Measurements from ENCODE around the gene SEPTIN3.

SEPTIN3 gene, protein sequence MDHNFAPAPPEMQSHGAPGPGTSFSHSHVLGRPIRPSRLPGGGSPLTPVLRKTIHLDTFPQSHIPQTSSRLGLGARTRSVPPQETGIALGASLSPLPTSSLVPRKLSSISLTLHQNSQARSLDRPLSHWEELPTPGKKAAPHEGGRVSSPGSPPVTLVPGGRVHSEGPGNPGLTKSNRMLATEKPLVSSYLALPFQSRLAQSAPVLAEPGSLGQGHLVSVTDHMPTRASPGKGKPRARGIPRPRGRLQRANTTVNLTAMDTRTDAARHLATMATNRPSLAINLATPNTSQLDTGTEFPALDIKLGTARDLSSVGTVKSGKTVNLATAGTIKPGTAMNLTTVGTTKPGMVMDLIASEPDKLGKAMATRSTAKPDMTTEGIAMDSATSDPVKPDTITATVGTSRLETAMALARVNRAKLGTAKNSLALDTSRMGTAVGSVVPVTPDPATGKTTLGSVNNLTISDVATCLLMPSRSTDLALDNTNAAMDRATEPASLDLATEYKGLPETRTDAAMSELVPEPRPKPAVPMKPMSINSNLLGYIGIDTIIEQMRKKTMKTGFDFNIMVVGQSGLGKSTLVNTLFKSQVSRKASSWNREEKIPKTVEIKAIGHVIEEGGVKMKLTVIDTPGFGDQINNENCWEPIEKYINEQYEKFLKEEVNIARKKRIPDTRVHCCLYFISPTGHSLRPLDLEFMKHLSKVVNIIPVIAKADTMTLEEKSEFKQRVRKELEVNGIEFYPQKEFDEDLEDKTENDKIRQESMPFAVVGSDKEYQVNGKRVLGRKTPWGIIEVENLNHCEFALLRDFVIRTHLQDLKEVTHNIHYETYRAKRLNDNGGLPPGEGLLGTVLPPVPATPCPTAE

DNA sequence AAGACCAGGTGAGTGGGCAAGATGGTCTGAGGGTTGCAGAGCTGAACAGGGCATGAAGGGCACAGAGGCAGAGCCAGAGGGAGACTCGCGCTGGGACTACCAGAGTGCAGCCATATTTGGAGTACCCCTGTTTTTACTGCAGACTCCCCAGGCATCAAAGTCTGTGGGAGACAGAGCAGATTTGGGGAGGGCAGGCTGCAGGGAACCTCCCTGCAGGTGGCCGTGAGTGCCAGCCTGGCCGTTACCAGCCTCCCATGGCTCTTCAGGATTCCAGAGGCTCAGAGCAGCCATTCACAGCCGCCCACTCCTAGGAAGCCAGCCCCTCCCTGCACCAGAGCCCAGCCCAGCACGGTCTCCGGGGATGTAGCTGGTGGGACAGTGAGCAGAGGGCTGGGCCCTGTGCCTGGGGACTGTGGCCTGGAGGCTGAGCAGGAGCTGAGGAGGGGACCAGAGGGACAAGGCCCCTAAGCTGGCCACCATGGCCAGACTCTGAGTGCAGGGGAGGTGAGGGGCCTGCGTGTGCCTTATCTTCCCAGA is at the start of gene SEPTIN3:
Gene SEPTIN3 (plus strand): TSS at position 334 of the 537 bp plus-strand sequence. CDS start 2,050 bp downstream, outside the sequence.
- DNase-seq, result no peak

DNA sequence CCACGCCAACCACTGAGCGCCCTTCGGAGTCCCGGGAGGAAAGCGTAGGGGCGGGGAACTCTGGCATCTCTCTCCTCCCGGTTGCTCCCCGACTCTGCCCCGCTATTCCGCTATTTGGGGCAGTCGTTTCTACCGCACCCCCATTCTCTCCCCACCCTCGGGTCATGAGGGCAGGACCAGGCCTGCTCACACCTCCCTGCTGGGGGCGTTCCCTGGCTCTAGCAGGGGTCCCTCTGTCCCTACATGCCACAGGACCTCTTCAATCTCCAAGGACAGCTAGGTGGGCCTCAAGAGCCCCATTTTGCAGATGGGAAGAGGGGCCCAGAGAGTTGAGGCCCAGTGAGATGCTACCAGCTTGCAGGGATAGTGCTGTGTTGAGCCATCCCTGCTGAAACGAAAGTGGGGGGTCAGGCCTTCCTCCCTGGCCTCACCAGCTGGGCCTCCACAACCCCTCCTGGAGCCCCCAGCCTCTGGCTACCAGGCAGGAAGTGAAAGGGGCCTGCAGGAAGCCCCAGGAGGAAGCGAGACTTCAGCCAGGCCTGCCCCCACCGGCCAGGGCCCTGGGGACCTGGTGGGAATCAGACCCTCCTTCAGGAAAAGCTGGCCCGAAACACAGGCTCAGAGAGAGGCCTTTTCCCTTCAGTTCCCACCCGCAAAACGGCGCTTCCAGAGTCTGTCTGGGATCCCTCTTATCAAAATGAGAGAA is 48.8 kb upstream of the SEPTIN3 start:
- peak in 1 of 2 donors; percentile 65 for DNase-seq

DNA sequence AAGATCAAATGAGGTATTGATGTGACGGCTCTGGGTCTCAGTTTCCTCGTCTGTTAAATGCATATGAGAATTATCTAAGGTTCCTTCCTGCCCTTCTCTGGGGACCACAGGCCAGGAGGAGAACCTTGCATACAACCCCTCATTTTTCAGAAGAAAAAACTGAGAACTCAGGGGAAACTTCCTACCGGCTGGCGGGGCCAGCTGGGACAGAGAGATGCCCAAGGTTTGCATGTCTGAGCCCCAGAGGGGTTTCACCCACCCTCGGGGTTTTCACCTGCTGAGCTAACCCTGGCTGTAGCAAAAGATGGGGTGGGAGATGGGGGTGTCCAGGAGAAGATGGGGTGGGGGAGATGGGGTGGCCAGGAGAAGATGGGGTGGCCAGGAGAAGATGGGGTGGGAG is 46.9 kb upstream of the SEPTIN3 start:
- DNase-seq, result no peak

DNA sequence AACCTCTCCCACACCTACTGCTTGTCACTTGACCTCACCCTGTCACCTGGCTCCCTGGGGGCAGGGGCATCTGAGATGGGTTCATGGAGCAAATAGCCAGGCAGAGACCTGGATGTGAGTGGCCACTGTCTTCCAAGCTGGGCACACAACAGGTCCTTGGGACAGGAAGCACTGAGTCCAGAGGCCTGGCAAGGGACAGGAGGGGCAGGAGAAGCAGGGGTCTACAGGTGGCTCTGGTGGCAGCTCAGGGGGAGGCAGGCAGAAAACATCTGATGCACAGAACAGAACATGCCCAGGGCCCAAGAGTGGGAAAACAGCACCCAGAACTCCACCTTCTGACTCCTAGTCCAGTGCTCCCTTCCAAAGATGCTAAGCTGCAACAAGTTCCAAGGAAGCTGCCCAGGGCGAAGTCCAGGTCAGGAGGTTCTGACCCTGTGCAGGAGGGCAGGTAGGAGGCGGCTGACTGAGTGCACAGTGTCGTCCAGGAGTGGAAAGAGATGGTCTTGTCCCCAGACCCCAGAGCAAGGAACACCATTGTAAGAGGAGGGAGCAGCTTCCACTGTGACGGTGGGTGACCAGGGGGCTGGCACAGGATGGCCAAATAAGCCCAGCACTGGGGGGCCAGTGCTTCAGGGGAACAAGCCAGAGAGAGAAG is 46.2 kb upstream of the SEPTIN3 start:
- DNase-seq, result no peak

DNA sequence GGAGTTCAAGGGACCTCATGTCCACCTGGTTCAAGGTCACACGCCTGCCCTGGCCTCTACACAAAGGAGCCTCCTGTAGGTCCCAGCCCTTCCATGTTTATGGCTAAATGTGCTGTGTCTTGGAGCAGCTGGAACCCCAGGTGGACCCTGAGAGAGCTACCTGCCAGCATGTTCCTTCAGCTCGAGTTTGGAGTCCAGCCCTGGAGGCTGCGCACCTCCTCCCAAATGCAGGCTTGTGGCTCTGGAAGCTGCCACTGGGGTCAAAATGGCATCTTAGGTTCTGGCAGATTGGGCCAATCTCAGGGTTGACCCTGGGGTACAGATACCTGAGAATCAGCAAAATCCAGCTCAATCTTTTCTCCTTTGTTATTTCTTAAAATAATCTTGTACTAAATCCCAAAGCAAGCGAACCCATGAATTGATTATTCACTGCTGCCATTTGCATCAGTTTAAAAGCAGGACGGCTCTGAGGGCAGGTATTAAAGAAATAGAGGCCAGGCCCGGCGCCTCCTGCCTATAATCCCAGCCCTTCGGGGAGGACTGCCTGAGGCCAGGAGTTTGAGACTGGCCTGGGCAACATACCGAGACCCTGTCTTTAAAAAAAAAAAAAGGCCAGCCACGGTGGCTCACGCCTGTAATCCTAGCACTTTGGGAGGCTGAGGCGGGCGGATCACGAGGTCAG is 45.5 kb upstream of the SEPTIN3 start:
- no peak for DNase-seq

DNA sequence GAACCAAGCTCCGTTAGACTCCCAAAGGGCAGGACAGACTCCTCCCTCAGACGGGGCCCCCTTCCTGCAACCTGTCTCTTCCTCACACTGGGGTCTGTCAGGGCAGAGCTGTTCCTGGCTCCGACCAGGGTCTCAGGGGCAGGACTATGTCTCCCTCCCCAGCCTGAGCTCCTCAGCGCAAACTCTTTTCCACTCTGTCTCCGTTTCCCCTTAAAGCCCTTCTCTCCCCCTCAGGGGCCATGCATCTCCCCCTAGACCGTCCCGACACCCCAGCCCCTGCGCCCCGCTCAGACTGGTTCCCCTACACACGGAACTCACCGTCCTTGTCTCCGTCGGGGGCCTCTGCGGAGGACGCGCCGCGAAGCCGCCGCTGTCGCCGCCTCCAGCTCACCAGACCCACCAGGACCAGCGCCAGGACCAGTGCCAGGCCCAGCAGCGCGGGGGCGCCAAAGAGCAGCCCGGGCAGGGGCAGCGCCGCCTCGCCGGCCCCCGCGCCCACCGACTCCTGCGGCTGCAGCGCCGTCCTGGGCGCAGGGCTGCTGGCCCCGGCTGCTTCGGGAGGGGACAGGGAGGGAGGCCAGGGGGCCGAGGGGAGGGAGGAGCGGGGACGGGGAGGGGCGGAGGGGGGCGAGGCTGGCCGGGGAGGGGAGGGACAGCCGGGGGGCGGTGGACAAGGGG is 43.3 kb upstream of the SEPTIN3 start:
- DNase-seq, result peak; percentile 81

DNA sequence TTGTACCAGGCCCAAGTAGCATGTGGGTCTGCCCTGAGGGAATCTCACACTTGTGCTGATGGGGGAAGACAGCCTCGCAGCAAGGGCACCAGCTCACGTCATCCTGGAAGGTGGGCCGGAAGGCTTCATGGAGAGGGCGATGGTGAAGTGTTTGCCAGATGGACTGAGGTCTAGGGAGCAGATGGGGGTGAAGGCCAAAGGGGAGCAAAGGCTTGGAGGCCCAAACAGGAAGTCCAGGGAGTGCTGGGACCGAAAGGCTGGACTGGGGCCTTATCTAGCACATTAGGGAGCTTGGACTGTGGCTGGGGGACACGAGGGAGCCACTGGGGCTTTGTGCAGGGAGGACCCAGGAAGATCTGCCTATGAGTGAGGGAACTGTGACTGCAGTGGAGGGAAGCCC is 41.4 kb upstream of the SEPTIN3 start:
- no peak for DNase-seq

DNA sequence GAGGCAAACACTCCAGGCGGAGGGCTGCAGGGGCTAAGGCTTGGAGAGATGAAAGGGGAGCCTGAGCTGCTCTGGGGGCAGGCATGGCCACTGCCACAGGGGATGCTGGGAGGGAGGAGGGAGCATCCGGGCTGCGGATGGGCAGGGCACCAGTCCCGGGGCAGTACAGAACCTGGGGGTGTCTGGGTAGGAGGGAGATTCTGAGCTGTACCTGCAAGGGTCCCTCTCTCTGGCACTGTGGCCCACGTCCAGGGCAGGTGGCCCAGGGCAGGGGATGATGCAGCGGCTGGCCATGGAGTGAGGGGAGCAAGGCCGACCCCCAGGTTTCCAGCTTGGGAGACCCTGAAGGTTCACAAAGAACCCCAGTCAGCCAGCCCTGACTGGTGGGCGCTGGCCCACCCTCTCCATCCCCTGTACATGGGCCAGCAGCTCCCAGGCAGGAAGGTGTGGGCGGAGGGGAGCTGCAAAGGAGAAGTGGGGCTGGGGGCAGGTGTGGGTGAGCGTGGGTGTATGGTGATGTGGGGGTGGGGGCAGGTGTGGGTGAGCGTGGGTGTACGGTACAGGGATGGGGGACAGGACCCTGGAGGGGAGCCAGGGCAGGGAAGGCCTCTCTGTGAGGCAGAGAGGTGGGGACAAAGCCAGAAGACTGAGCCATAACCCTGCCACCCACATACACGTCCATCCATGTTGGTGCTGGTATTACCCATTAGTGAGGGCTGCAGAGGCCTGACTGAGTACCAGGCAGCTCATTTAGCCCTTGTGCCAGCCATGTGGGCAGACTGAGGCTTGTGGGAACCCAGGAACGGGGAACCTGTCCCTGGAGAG is 40.4 kb upstream of the SEPTIN3 start:
- DNase-seq, result peak in 1 of 2 donors; percentile 66

DNA sequence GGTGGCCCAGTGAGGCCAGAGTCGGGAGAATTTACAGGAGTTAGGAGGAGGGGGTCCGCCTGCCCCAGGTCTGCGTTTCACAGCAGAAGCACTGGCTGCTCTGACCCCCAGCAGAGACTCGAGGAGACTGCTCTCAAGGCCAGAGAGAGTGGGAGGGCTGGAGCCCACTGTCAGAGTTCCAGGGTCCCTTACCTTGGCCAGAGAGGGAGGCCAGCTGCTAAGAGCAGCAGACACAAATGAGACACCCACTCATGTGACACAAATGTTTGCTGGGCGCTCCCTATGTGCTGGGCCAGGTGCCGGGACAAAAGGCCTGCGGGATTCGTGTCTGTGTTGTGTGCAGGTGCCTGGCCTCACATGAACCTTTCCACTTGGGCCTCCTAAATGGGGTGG is 39.8 kb upstream of the SEPTIN3 start:
- no peak for DNase-seq

DNA sequence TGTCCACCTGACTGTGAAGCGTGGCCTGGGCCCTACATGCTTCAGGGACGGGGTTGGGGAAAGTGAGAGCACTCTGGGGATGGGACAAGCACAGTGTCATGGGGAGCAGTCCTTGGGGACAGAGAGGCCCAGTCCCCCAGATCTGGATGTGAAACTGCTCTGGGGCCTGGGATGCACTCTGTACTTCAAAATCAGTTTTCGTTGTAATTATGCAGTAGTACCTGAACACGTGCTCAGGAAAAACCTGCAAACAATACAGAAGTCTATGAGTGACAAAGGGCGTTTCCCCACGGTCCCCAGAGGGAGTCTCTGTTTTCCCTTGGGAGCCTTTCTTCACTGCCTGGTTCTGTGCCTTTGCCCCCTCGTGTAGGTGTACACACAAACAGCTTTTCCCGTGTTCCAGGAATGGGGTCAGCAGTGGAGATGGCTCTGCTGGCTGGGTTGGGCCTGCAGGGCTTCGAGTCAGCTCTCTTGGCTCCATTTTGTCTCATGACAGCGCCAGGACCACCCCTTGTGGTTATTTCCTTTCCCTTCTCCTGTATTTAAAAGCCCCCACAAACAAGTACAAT is 37.5 kb upstream of the SEPTIN3 start:
- DNase-seq, result peak in 1 of 2 donors; percentile 68

DNA sequence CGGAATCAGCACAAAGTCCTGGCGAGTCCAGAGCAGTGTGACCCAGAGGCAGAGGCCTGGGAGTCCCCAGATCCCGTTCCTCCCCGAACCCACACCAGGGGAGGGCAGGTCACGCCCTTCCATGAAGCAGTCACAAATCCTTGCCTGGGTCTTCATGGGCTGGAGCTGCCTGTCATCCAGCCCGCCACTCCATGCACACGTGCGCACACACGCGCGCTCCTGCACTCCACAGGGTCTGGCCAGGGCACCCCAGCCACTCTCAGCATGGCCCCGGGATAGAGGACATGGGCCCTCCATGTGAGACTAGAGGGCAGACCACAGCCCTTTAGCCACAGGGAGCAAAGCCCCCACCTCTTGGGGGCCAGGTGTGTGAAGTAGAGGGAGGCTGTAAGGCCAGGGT is 36.9 kb upstream of the SEPTIN3 start:
- no peak for DNase-seq

DNA sequence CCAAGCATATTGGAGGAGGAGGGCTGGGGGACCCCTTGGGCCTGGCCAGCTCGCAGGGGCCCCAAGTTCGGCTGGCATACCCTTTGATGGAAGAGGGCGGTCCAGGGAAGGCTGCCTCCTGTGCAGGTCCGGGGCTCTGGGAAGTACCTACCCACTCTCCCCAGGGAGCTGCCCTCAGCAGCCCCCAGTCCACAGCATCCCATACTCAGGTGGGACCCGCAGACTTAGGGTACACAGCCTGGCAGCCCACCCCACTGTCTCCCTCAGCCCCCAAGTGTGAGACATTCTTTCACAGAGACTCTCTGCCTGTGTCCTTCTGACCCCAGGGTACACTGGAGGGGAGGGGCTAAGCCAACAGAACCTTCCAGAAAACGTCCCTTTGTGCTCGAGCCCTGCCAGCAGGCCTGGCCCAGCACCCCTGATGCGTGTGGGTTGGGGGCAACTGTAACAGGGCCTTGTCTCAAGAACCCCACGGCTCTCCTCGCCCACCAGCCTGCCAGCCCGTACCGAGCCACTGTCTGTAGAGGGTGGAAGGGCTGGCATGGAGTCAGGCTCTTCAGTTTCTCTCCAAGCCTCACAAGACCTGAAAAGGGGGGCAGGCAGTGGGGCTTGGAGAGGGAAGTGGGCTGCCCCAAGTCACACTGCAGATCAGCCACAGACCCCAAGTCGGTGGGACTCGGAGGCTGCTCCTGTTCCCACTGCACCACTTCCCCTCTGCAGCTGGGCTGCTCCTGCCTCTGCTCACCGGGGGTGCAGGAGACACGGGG is 35.6 kb upstream of the SEPTIN3 start:
- DNase-seq, result no peak

DNA sequence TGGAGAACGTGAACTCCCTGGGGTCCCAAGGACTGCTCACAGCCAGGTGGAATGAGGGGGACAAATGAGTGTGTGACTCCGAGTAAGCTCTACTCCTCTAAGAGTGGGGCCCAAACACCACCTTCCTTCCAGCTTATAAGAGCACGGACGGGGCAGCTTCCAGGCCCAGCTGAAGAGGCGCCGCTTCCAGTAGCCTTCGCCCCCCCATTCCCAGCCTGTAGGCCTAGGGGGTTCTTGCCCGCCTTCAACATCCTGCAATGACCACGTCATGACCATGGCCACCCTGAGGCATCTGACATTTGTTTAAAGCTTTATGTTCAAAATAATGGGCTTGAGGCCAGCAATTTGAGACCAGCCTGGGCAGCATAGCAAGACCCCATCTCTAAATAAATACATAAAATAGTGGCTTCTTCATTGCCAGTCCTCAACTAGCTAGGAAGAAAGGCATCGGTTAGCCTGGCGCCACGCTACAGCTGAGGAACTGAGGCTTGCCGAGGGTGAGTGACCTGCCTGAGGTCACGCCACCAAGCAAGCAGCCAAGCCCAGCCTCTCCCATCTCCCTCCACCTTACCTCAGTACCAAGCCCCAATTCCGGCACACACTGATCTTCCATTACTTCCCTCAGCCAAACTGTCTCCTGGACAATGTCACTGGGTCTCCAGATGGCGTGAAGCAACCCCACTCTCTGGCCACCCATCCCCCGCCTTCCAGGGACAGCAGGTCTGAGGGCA is 34.8 kb upstream of the SEPTIN3 start:
- DNase-seq, result no peak

DNA sequence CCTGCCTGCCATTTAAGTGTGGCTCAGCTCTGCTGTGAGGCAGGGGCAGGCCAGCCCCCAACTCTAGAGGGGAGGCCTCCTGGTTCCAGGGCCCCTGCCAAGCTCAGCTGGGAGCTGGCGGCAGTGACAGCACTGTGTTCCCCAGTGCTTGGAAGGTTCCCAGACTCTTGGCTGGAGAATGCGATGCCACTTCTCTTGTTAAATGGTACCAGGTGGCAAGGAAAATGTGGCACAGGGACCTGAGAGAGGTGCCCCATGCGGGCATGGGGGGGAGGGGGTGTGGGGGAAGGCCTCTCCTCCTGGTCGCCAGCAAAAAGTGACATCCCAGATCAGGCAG is 34.3 kb upstream of the SEPTIN3 start:
- no peak for DNase-seq

DNA sequence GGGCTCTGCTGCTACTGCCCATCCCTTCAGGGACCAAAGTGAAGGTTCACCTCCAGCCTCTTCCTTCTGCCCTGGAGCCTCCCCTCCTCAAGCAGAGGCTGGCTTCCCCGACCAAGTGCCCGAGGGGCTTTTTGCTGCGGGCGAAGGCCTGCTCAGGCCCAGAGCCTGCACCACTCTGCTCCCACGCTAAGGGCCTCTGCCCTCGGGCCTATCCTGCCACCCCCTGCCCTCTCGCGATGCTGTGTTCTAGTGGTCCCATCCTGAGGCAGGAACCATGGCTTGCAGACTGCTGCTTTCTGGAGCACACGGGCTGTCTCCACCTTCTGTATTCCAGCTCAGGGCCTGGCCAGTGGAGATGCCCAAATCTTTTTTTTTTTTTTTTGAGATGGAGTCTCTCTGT is 33.7 kb upstream of the SEPTIN3 start:
- no peak for DNase-seq

DNA sequence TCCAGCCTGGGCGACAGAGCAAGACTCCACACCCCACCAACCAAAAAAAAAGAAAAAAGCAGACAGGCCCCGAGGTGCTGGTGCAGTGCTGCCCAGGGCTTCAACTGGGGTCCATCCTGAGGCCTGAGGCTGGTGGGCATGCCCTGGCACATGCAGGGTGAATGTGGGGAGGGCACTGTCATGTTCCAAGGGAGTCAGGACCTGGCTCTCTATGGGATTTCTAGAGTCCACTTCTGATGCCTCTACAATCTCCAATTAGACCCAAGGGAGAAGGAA is 32.4 kb upstream of the SEPTIN3 start:
- no peak for DNase-seq

DNA sequence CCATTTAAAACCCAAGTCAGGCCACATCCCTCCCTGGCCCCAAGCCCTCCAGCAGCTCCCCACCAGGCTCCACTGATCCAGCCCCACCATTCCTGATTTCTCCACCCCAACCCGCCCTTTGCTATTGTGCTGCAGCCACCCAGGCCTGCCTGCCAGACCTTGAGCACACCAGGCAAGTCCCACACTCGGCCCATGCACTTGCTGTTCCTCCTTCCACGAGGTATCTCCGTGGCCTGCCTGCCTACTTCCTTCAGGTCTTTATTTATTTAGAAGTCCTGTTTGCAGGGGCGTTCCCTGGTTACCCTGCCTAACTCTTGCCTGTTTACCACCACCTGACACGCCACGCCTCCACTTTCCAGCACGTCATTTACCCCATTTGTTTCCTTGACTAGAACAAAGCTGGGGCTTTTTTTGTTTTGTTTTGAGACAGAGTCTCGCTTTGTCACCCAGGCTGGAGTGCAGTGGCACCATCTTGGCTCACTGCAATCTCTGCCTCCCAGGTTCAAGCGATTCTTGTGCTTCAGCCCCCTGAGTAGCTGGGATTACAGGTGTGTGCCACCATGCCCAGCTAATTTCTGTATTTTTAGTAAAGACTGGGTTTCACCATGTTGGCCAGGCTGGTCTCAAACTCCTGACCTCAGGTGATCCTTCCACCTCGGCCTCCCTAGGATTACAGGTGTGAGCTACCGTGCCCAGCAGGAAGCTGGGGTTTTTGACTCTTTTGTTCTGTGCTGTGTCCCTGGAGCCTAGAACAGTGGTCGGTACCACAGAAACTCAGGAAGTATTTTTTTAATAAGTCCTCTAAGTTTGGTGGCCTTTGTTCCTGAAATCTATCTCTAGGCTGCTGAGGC is 29.0 kb upstream of the SEPTIN3 start:
- DNase-seq, result peak; percentile 97 to 98

All from CD4-positive, alpha-beta T cell treated with Interleukin-1 beta for 1 hour (primary cell).